GM12878 (cell line): ENCODE measurements around the gene MPP1. TPM values are rescaled to one million over a fixed set of nuclear protein-coding genes. Genes with fewer than 3 reads are reported as not detected.

ENCODE experiments used
- ATAC-seq: fragments of 200-7000 bp; cut with Tn5 transposase; 3 replicates; pipeline ENCODE4 v1.9.1; 2020; ENCODE audit warnings: mild to moderate bottlenecking, moderate library complexity
- BruUV-seq: library from RNA; stranded (reverse); fragments of 400-500 nt; replicated peaks from 2 replicates; lab custom pipeline; 2021; lab: Mats Ljungman, UMichigan
- CTCF ChIA-PET: fragments of 300-600 bp; sonication (Branson Sonifier 250); formaldehyde crosslinking; extraction: SDS; loops from one replicate; lab custom pipeline; 2021; ENCODE audit warnings: inconsistent platforms; lab: Yijun Ruan, JAX
- POLR2A ChIA-PET: fragments of 350-600 bp; formaldehyde crosslinking; extraction: SDS; loops from one replicate; lab custom pipeline; 2021; ENCODE audit warnings: inconsistent platforms; lab: Charles Lee
- RAD21 ChIA-PET: fragments of 300-600 bp; sonication (Branson Sonifier 250); formaldehyde crosslinking; loops from one replicate; lab custom pipeline; 2023; ENCODE audit warnings: antibody characterized with exemption; ENCODE audit not compliant: unreplicated experiment; lab: Charles Lee
- SMC1A ChIA-PET: fragments of 300-600 bp; sonication (Branson Sonifier 250); formaldehyde crosslinking; loops from one replicate; lab custom pipeline; 2023; ENCODE audit not compliant: unreplicated experiment, uncharacterized antibody; lab: Charles Lee
- DNase-seq: peaks from one replicate; pipeline ENCODE4 v3.0.0-alpha.2; 2011; ENCODE audit warnings: low read depth, low spot score
- FAIRE-seq: peaks from 3 replicates; lab custom pipeline; 2011; peaks lifted over from hg19 to GRCh38; lab: Jason Lieb, UNC
- H2AFZ ChIP-seq: 2 replicates; pipeline ENCODE4 v1.6.0; 2011; ENCODE audit warnings: low read depth, low read length, control low read depth; ENCODE audit not compliant: control insufficient read depth
- H3K27ac ChIP-seq: 2 replicates; pipeline ENCODE4 v1.5.1; 2011; ENCODE audit warnings: control low read depth; ENCODE audit not compliant: control insufficient read depth, insufficient read depth
- H3K27me3 ChIP-seq, 2 experiments: replicated peaks in 1 of 2; 2 replicates each; pipeline versions ENCODE4 v1.6.0 to v1.6.1; 2011; ENCODE audit warnings: low read length in 1 of 2; ENCODE audit not compliant: control insufficient read depth in 2 of 2, insufficient read depth in 2 of 2
- H3K36me3 ChIP-seq, 2 experiments: 2 replicates each; pipeline ENCODE4 v1.5.1; 2011; ENCODE audit warnings: low read length in 1 of 2; ENCODE audit not compliant: control insufficient read depth in 2 of 2, insufficient read depth in 2 of 2
- H3K4me1 ChIP-seq: 2 replicates; pipeline ENCODE4 v1.6.1; 2011; ENCODE audit warnings: mild to moderate bottlenecking, low read length, moderate library complexity, mixed read lengths; ENCODE audit not compliant: control insufficient read depth, insufficient read depth
- H3K4me2 ChIP-seq: 2 replicates; pipeline ENCODE4 v1.6.0; 2011; ENCODE audit warnings: control low read depth; ENCODE audit not compliant: control insufficient read depth, insufficient read depth
- H3K4me3 ChIP-seq: fragments of 200-600 bp; sonication (generic); 2 replicates; pipeline ENCODE4 v1.5.1; 2016
- H3K79me2 ChIP-seq: 2 replicates; pipeline ENCODE4 v1.6.0; 2011; ENCODE audit warnings: low read length; ENCODE audit not compliant: control insufficient read depth, insufficient read depth
- H3K9ac ChIP-seq: 2 replicates; pipeline ENCODE4 v1.8.0; 2011; ENCODE audit warnings: low read length, control low read depth, mixed read lengths; ENCODE audit not compliant: control insufficient read depth, insufficient read depth
- H3K9me3 ChIP-seq: replicated peaks from 3 replicates; pipeline ENCODE4 v1.5.1; 2011; ENCODE audit warnings: mild to moderate bottlenecking, low read length; ENCODE audit not compliant: control insufficient read depth, insufficient read depth
- H4K20me1 ChIP-seq: 2 replicates; pipeline ENCODE4 v1.6.0; 2011; ENCODE audit not compliant: control insufficient read depth, insufficient read depth
- ASH2L ChIP-seq: fragments of 300-600, 200-600 bp; sonication (generic); IDR thresholded peaks from 2 replicates; pipeline ENCODE4 v1.6.1; 2017; ENCODE audit warnings: low read depth, mild to moderate bottlenecking, borderline replicate concordance
- BCL11A ChIP-seq: IDR thresholded peaks from 2 replicates; pipeline ENCODE4 v1.6.1; 2011; ENCODE audit warnings: low read depth, low read length
- BMI1 ChIP-seq: fragments of 450-650 bp; IDR thresholded peaks from 2 replicates; pipeline ENCODE4 v1.6.1; 2016; ENCODE audit warnings: mild to moderate bottlenecking, moderate library complexity, borderline replicate concordance
- CBFB ChIP-seq: IDR thresholded peaks from 2 replicates; pipeline ENCODE4 v1.6.1; 2016; ENCODE audit warnings: antibody characterized with exemption, low read depth
- EED ChIP-seq: sonication (generic); IDR thresholded peaks from 2 replicates; pipeline ENCODE4 v1.6.1; 2016; ENCODE audit warnings: antibody characterized with exemption, low read depth
- EP300 ChIP-seq, 2 experiments: fragments of 150-350 bp in 1 of 2; IDR thresholded peaks; 2 replicates each; pipeline ENCODE4 v1.6.1; 2011 to 2012; ENCODE audit warnings: low read depth in 2 of 2, low read length in 2 of 2, borderline replicate concordance in 1 of 2, improper control_type of control experiment in 1 of 2, inconsistent platforms in 1 of 2; ENCODE audit not compliant: control insufficient read depth in 1 of 2
- KAT2A ChIP-seq: conservative IDR thresholded peaks from 2 replicates; pipeline ENCODE4 v1.6.1; 2011; ENCODE audit warnings: low read depth, low read length; ENCODE audit not compliant: control insufficient read depth
- POLR2AphosphoS5 ChIP-seq: IDR thresholded peaks from 2 replicates; pipeline ENCODE4 v1.6.1; 2011; ENCODE audit warnings: mild to moderate bottlenecking, low read length, inconsistent platforms
- RELA ChIP-seq: fragments of 450-650 bp; IDR thresholded peaks from 2 replicates; pipeline ENCODE4 v1.8.0; 2014; ENCODE audit warnings: borderline replicate concordance; ENCODE audit not compliant: partially characterized antibody
- USF1 ChIP-seq: IDR thresholded peaks from 2 replicates; pipeline ENCODE4 v1.6.1; 2011; ENCODE audit warnings: borderline replicate concordance, low read depth, mild to moderate bottlenecking, moderate library complexity, mixed read lengths, low read length; ENCODE audit not compliant: insufficient read depth; ENCODE audit errors: extremely low read length
- WRNIP1 ChIP-seq: IDR thresholded peaks from 2 replicates; pipeline ENCODE4 v1.6.1; 2011; ENCODE audit warnings: low read depth, low read length, improper control_type of control experiment, borderline replicate concordance
- ZNF622 ChIP-seq: fragments of 450-650 bp; IDR thresholded peaks from 2 replicates; pipeline ENCODE4 v1.6.1; 2017; ENCODE audit warnings: mild to moderate bottlenecking, inconsistent platforms
- WGBS: methylation state at CpG from one replicate; pipeline ENCODE4 v1.1.6; 2016; ENCODE audit warnings: low lambda C conversion rate; ENCODE audit not compliant: insufficient replicate concordance, insufficient coverage; ENCODE audit errors: missing lambda C conversion rate; 5-methylcytosine and 5-hydroxymethylcytosine counted together
- in situ Hi-C: fragments of 300-500 bp; cut with MboI; formaldehyde crosslinking; loops from 9 replicates; pipeline ENCODE4 v1.14.3; 2018; ENCODE audit warnings: mixed read lengths
- intact Hi-C: fragments of 100-400 bp; cut with micrococcal nuclease; formaldehyde crosslinking; loops from one replicate; pipeline ENCODE4 v1.14.2; 2022; ENCODE audit not compliant: unreplicated experiment
- polyA plus RNA-seq, 11 experiments: library from polyadenylated mRNA; depleted of rRNA in 4 of 11; unstranded in 6 of 11; stranded (reverse) in 5 of 11; fragments of >200 nt; fragmentation: Nextera tagmentation in 4 of 11; fragmentation: Illumina TruSeq in 1 of 11; extraction: Ambion mirVana in 4 of 11; extraction: Trizol in 1 of 11; gene quantifications; 1 replicate in 1 of 11; 2 replicates in 10 of 11; pipeline versions ENCODE4 v1.2.1 to v1.2.3, GENCODE V29; 2011 to 2016; ENCODE audit warnings: inconsistent platforms in 2 of 11, missing spikeins in 2 of 11, low read depth in 1 of 11
- total RNA-seq, 4 experiments: library from RNA; depleted of rRNA in 3 of 4; stranded (reverse); fragments of >200 nt in 3 of 4; fragmentation: Illumina TruSeq in 1 of 4; extraction: Trizol in 1 of 4; gene quantifications; 2 replicates each; pipeline versions ENCODE4 v1.2.1 to v1.2.3, GENCODE V29; 2013 to 2021
- TF ChIP-seq, protein P1 (sequence below): fragments of 450-650 bp; IDR thresholded peaks from 2 replicates; pipeline ENCODE4 v1.6.1; 2016; ENCODE audit warnings: mild to moderate bottlenecking
- TF ChIP-seq, protein P2 (sequence below): fragments of 450-650 bp; IDR thresholded peaks from 2 replicates; pipeline ENCODE4 v1.6.1; 2018; ENCODE audit warnings: borderline replicate concordance, mild to moderate bottlenecking; ENCODE audit not compliant: partially characterized antibody
- TF ChIP-seq, protein P3 (sequence below): IDR thresholded peaks from 2 replicates; pipeline ENCODE4 v1.6.1; 2012; ENCODE audit warnings: improper control_type of control experiment, low read depth, low read length; ENCODE audit not compliant: insufficient replicate concordance

MPP1 gene
- total and polyA plus RNA-seq, 10 of the 15 experiments (the other 5 are each of a cell fraction or from before 2014, with no cell fraction given), result 1.9 to 20.1 (median 14.8) TPM

DNA sequence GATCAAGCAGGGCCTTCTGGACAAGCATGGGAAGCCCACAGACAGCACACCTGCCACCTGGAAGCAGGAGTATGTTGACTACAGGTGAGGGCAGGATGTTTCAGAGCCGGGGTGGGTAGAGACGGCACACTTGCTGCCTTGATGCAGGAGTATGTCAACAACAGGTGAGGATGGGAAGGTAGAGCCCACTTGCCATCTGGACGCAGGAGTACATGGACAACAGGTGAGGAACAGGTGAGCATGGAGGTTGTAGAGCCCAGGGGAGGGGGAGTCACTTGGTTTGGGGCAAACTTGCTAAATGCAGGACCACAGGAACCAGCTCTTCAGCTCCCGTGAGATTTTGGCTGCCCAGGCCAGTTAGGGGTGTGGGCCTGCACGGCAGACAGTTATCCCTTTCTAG, 30.7 kb downstream of the MPP1 start:
- ChIA-PET SMC1A (no interaction called here), CTCF (no interaction called here), POLR2A (no interaction called here), RAD21 (no interaction called here)
- Histone ChIP-seq H2AFZ (no peak overlapping the region), H3K79me2 (no peaks in the 10 kb centered on the region), H3K27me3 (no peaks in the 10 kb centered on the region), H3K4me3 (no peak overlapping the region), H3K4me2 (no peak overlapping the region), H3K9me3 (no peaks in the 10 kb centered on the region; the same call in 2 of the 3 replicates), H3K27ac (no peak overlapping the region), H3K36me3 (peaks cover 7 to 12% of the 10 kb centered on the region in 2 experiments; a peak in 3 of 4 replicates), H4K20me1 (no peaks in the 10 kb centered on the region), H3K4me1 (no peaks in the 10 kb centered on the region), H3K9ac (no peak overlapping the region)
- in situ Hi-C loops (no loop called here), intact Hi-C loops (no loop called here)
- FAIRE-seq (no peak), ATAC-seq (no peak), DNase-seq (no peak)
- TF ChIP-seq BCL11A, result no peak
- TF ChIP-seq KAT2A, result no peak
- TF ChIP-seq WRNIP1, result no peak
- TF ChIP-seq BMI1, result no peak
- TF ChIP-seq USF1, result no peak
- TF ChIP-seq, protein P1, sequence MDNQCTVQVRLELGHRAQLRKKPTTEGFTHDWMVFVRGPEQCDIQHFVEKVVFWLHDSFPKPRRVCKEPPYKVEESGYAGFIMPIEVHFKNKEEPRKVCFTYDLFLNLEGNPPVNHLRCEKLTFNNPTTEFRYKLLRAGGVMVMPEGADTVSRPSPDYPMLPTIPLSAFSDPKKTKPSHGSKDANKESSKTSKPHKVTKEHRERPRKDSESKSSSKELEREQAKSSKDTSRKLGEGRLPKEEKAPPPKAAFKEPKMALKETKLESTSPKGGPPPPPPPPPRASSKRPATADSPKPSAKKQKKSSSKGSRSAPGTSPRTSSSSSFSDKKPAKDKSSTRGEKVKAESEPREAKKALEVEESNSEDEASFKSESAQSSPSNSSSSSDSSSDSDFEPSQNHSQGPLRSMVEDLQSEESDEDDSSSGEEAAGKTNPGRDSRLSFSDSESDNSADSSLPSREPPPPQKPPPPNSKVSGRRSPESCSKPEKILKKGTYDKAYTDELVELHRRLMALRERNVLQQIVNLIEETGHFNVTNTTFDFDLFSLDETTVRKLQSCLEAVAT, result no peak
- TF ChIP-seq EP300 (IDR thresholded peaks at IDR 0.05; ENCODE audit: borderline replicate concordance in 1 of 2, control insufficient read depth in 1 of 2, low read depth in 2 of 2, low read length in 2 of 2), result no peak
- TF ChIP-seq ASH2L, result no peak
- no peak for TF ChIP-seq ZNF622
- no peak for TF ChIP-seq EED
- TF ChIP-seq, protein P2, sequence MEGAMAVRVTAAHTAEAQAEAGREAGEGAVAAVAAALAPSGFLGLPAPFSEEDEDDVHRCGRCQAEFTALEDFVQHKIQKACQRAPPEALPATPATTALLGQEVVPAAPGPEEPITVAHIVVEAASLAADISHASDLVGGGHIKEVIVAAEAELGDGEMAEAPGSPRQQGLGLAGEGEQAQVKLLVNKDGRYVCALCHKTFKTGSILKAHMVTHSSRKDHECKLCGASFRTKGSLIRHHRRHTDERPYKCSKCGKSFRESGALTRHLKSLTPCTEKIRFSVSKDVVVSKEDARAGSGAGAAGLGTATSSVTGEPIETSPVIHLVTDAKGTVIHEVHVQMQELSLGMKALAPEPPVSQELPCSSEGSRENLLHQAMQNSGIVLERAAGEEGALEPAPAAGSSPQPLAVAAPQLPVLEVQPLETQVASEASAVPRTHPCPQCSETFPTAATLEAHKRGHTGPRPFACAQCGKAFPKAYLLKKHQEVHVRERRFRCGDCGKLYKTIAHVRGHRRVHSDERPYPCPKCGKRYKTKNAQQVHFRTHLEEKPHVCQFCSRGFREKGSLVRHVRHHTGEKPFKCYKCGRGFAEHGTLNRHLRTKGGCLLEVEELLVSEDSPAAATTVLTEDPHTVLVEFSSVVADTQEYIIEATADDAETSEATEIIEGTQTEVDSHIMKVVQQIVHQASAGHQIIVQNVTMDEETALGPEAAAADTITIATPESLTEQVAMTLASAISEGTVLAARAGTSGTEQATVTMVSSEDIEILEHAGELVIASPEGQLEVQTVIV, result no peak
- TF ChIP-seq, protein P3, sequence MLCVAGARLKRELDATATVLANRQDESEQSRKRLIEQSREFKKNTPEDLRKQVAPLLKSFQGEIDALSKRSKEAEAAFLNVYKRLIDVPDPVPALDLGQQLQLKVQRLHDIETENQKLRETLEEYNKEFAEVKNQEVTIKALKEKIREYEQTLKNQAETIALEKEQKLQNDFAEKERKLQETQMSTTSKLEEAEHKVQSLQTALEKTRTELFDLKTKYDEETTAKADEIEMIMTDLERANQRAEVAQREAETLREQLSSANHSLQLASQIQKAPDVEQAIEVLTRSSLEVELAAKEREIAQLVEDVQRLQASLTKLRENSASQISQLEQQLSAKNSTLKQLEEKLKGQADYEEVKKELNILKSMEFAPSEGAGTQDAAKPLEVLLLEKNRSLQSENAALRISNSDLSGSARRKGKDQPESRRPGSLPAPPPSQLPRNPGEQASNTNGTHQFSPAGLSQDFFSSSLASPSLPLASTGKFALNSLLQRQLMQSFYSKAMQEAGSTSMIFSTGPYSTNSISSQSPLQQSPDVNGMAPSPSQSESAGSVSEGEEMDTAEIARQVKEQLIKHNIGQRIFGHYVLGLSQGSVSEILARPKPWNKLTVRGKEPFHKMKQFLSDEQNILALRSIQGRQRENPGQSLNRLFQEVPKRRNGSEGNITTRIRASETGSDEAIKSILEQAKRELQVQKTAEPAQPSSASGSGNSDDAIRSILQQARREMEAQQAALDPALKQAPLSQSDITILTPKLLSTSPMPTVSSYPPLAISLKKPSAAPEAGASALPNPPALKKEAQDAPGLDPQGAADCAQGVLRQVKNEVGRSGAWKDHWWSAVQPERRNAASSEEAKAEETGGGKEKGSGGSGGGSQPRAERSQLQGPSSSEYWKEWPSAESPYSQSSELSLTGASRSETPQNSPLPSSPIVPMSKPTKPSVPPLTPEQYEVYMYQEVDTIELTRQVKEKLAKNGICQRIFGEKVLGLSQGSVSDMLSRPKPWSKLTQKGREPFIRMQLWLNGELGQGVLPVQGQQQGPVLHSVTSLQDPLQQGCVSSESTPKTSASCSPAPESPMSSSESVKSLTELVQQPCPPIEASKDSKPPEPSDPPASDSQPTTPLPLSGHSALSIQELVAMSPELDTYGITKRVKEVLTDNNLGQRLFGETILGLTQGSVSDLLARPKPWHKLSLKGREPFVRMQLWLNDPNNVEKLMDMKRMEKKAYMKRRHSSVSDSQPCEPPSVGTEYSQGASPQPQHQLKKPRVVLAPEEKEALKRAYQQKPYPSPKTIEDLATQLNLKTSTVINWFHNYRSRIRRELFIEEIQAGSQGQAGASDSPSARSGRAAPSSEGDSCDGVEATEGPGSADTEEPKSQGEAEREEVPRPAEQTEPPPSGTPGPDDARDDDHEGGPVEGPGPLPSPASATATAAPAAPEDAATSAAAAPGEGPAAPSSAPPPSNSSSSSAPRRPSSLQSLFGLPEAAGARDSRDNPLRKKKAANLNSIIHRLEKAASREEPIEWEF, result no peak
- TF ChIP-seq POLR2AphosphoS5, result no peak
- no peak for TF ChIP-seq RELA
- no peak for TF ChIP-seq CBFB
- BruUV-seq, result no TSS peak
- WGBS, result 63% methylated on average over 5 of the region's 5 CpGs
